ENCODE measurements around the gene AXL.
"Not testable (repeated sequence)": the region's sequence is repeated elsewhere in the genome, so short reads cannot be mapped to it uniquely, and the experiment has no call there.

The AXL gene

GRCh38 chr19:41175801-41176777 is 42.9 kb upstream of the AXL start:
- Histone ChIP-seq H3K4me1 (ENCODE audit: insufficient read depth, low read length, severe bottlenecking) (no peaks in the 10 kb centered on the region), H3K4me3 (ENCODE audit: low read depth, low read length, poor library complexity, severe bottlenecking) (no peak overlapping the region), H3F3A (ENCODE audit: insufficient read depth, low read length) (no peaks in the 10 kb centered on the region), H3K9me2 (ENCODE audit: low read depth, low read length) (no peaks in the 10 kb centered on the region), H3K4me2 (ENCODE audit: low read length) (no peak overlapping the region), H3K27ac (ENCODE audit: low read depth, low read length, poor library complexity, severe bottlenecking) (no peak overlapping the region), H2AFZ (ENCODE audit: low read length) (no peak overlapping the region), H4K20me1 (ENCODE audit: insufficient read depth, low read length) (no peaks in the 10 kb centered on the region), H3K27me3 (ENCODE audit: insufficient read depth, low read length) (no peaks in the 10 kb centered on the region), H3K9ac (ENCODE audit: low read length) (no peak overlapping the region), H3K36me3 (ENCODE audit: insufficient read depth, low read length) (no peaks in the 10 kb centered on the region), H3K79me2 (ENCODE audit: insufficient read depth, low read length) (no peaks in the 10 kb centered on the region), H3K9me3 (ENCODE audit: low read length) (no peaks in the 10 kb centered on the region)
- no peak for TF ChIP-seq EZH2 (IDR thresholded peaks at IDR 0.05; ENCODE audit: borderline replicate concordance, low read length)
- TF ChIP-seq, protein P1, sequence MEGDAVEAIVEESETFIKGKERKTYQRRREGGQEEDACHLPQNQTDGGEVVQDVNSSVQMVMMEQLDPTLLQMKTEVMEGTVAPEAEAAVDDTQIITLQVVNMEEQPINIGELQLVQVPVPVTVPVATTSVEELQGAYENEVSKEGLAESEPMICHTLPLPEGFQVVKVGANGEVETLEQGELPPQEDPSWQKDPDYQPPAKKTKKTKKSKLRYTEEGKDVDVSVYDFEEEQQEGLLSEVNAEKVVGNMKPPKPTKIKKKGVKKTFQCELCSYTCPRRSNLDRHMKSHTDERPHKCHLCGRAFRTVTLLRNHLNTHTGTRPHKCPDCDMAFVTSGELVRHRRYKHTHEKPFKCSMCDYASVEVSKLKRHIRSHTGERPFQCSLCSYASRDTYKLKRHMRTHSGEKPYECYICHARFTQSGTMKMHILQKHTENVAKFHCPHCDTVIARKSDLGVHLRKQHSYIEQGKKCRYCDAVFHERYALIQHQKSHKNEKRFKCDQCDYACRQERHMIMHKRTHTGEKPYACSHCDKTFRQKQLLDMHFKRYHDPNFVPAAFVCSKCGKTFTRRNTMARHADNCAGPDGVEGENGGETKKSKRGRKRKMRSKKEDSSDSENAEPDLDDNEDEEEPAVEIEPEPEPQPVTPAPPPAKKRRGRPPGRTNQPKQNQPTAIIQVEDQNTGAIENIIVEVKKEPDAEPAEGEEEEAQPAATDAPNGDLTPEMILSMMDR (IDR thresholded peaks at IDR 0.05; ENCODE audit: low read length): no peak

DNA sequence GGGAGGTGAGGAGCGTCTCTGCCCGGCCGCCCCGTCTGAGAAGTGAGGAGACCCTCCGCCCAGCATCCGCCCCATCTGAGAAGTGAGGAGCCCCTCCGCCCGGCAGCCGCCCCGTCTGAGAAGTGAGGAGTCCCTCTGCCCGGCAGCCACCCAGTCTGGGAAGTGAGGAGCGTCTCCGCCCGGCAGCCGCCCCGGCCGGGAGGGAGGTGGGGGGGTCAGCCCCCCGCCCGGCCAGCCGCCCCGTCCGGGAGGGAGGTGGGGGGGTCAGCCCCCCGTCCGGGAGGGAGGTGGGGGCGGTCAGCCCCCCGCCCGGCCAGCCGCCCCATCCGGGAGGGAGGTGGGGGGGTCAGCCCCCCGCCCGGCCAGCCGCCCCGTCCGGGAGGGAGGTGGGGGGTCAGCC is 38.9 kb upstream of the AXL start:
- not testable (repeated sequence) for H3K27me3 ChIP-seq (ENCODE audit: insufficient read depth, low read length); H4K20me1 ChIP-seq (ENCODE audit: insufficient read depth, low read length); H3K4me2 ChIP-seq (ENCODE audit: low read length); H3K79me2 ChIP-seq (ENCODE audit: insufficient read depth, low read length); H3K4me3 ChIP-seq (ENCODE audit: low read depth, low read length, poor library complexity, severe bottlenecking); H3K9me2 ChIP-seq (ENCODE audit: low read depth, low read length); H3K9me3 ChIP-seq (ENCODE audit: low read length); H2AFZ ChIP-seq (ENCODE audit: low read length); H3F3A ChIP-seq (ENCODE audit: insufficient read depth, low read length); H3K9ac ChIP-seq (ENCODE audit: low read length); H3K27ac ChIP-seq (ENCODE audit: low read depth, low read length, poor library complexity, severe bottlenecking); H3K36me3 ChIP-seq (ENCODE audit: insufficient read depth, low read length); H3K4me1 ChIP-seq (ENCODE audit: insufficient read depth, low read length, severe bottlenecking)

GRCh38 chr19:41186971-41187883 is 31.8 kb upstream of the AXL start:
- H3K27me3 ChIP-seq (ENCODE audit: insufficient read depth, low read length): 0 out of 2 replicates have a peak, but pooled peaks cover 3% of the 10 kb centered on the region
- H3K4me3 ChIP-seq (ENCODE audit: low read depth, low read length, poor library complexity, severe bottlenecking): no peak overlapping the region
- H3K9ac ChIP-seq (ENCODE audit: low read length): no peak overlapping the region
- no peaks in the 10 kb centered on the region for H3K9me2 ChIP-seq (ENCODE audit: low read depth, low read length)
- H3K4me2 ChIP-seq (ENCODE audit: low read length): no peak overlapping the region
- H3K79me2 ChIP-seq (ENCODE audit: insufficient read depth, low read length): no peaks in the 10 kb centered on the region
- H3K36me3 ChIP-seq (ENCODE audit: insufficient read depth, low read length): no peaks in the 10 kb centered on the region
- H3K27ac ChIP-seq (ENCODE audit: low read depth, low read length, poor library complexity, severe bottlenecking): no peak overlapping the region
- TF ChIP-seq EZH2 (IDR thresholded peaks at IDR 0.05; ENCODE audit: borderline replicate concordance, low read length): no peak
- no peaks in the 10 kb centered on the region for H4K20me1 ChIP-seq (ENCODE audit: insufficient read depth, low read length)
- no peaks in the 10 kb centered on the region for H3F3A ChIP-seq (ENCODE audit: insufficient read depth, low read length)
- H2AFZ ChIP-seq (ENCODE audit: low read length): no peak overlapping the region
- H3K4me1 ChIP-seq (ENCODE audit: insufficient read depth, low read length, severe bottlenecking): no peaks in the 10 kb centered on the region
- no peaks in the 10 kb centered on the region for H3K9me3 ChIP-seq (ENCODE audit: low read length)

- H3K9me2 ChIP-seq (ENCODE audit: low read depth, low read length): no peaks in the 10 kb centered on the region
- H3K9ac ChIP-seq (ENCODE audit: low read length): no peak overlapping the region
- H2AFZ ChIP-seq (ENCODE audit: low read length): no peak overlapping the region
- 0 out of 2 replicates have a peak, but pooled peaks cover 3% of the 10 kb centered on the region for H3K27me3 ChIP-seq (ENCODE audit: insufficient read depth, low read length)
- no peaks in the 10 kb centered on the region for H3K36me3 ChIP-seq (ENCODE audit: insufficient read depth, low read length)
- H3K4me1 ChIP-seq (ENCODE audit: insufficient read depth, low read length, severe bottlenecking): no peaks in the 10 kb centered on the region
- H3K27ac ChIP-seq (ENCODE audit: low read depth, low read length, poor library complexity, severe bottlenecking): no peak overlapping the region
- no peaks in the 10 kb centered on the region for H3K79me2 ChIP-seq (ENCODE audit: insufficient read depth, low read length)
- H3K4me2 ChIP-seq (ENCODE audit: low read length): no peak overlapping the region
- H4K20me1 ChIP-seq (ENCODE audit: insufficient read depth, low read length): no peaks in the 10 kb centered on the region
- TF ChIP-seq EZH2 (IDR thresholded peaks at IDR 0.05; ENCODE audit: borderline replicate concordance, low read length): no peak
- TF ChIP-seq, protein P1 (IDR thresholded peaks at IDR 0.05; ENCODE audit: low read length): no peak
- no peak overlapping the region for H3K4me3 ChIP-seq (ENCODE audit: low read depth, low read length, poor library complexity, severe bottlenecking)
- no peaks in the 10 kb centered on the region for H3K9me3 ChIP-seq (ENCODE audit: low read length)
- no peaks in the 10 kb centered on the region for H3F3A ChIP-seq (ENCODE audit: insufficient read depth, low read length)
Measured at GRCh38 chr19:41187884-41188279, 31.1 kb upstream of the AXL start.

All from OCI-LY1 (cell line).